H9 (cell line): ENCODE measurements around the gene TMEM131. TPM values are rescaled to one million over a fixed set of nuclear protein-coding genes. Genes with fewer than 3 reads are reported as not detected.

Experiments used
- DNase-seq: peaks from one replicate; pipeline ENCODE4 v3.0.0-alpha.2; 2017
- H2AFZ ChIP-seq: one replicate; pipeline ENCODE4 v1.6.1; 2013; ENCODE audit warnings: mild to moderate bottlenecking, low read length, control low read depth, moderate library complexity
- H2AK5ac ChIP-seq: 2 replicates; pipeline ENCODE4 v1.6.1; 2013; ENCODE audit warnings: low read length, control low read depth, mixed read lengths; ENCODE audit not compliant: insufficient read length
- H2BK120ac ChIP-seq: one replicate; pipeline ENCODE4 v1.6.1; 2013; ENCODE audit warnings: low read depth, mild to moderate bottlenecking, low read length, control low read depth, inconsistent platforms; ENCODE audit not compliant: poor library complexity, severe bottlenecking
- H2BK12ac ChIP-seq: 2 replicates; pipeline ENCODE4 v1.6.1; 2013; ENCODE audit warnings: low read length, control low read depth, mixed read lengths, low read depth; ENCODE audit not compliant: insufficient read length
- H2BK15ac ChIP-seq: 2 replicates; pipeline ENCODE4 v1.6.1; 2013; ENCODE audit warnings: low read depth, low read length, control low read depth
- H2BK20ac ChIP-seq: one replicate; pipeline ENCODE4 v1.6.1; 2013; ENCODE audit warnings: low read depth, mild to moderate bottlenecking, low read length, control low read depth, inconsistent platforms; ENCODE audit not compliant: poor library complexity, severe bottlenecking
- H2BK5ac ChIP-seq: 2 replicates; pipeline ENCODE4 v1.6.1; 2013; ENCODE audit warnings: low read length, control low read depth, mixed read lengths; ENCODE audit not compliant: insufficient read length
- H3K14ac ChIP-seq: 2 replicates; pipeline ENCODE4 v1.6.1; 2013; ENCODE audit warnings: low read length, control low read depth; ENCODE audit not compliant: insufficient read depth
- H3K18ac ChIP-seq: 2 replicates; pipeline ENCODE4 v1.6.1; 2013; ENCODE audit warnings: low read depth, mild to moderate bottlenecking, mixed read lengths, low read length, control low read depth; ENCODE audit not compliant: insufficient read length
- H3K23ac ChIP-seq: 2 replicates; pipeline ENCODE4 v1.6.1; 2013; ENCODE audit warnings: low read length, control low read depth, mixed read lengths, low read depth; ENCODE audit not compliant: insufficient read length
- H3K23me2 ChIP-seq: 2 replicates; pipeline ENCODE4 v1.6.1; 2013; ENCODE audit warnings: low read depth, mild to moderate bottlenecking, mixed read lengths, low read length, control low read depth; ENCODE audit not compliant: insufficient read length, poor library complexity, severe bottlenecking
- H3K27ac ChIP-seq: 2 replicates; pipeline ENCODE4 v1.5.1; 2013; ENCODE audit warnings: low read length, control low read depth, mixed read lengths, low read depth; ENCODE audit not compliant: insufficient read length
- H3K27me3 ChIP-seq: 2 replicates; pipeline ENCODE4 v1.6.1; 2013; ENCODE audit warnings: low read length, control low read depth, inconsistent platforms; ENCODE audit not compliant: insufficient read depth
- H3K4ac ChIP-seq: 2 replicates; pipeline ENCODE4 v1.6.1; 2013; ENCODE audit warnings: low read depth, mild to moderate bottlenecking, control low read depth, inconsistent platforms, low read length, moderate library complexity
- H3K4me1 ChIP-seq: 2 replicates; pipeline ENCODE4 v1.6.1; 2013; ENCODE audit warnings: low read length, control low read depth, inconsistent platforms; ENCODE audit not compliant: insufficient read depth
- H3K4me2 ChIP-seq: 2 replicates; pipeline ENCODE4 v1.6.1; 2013; ENCODE audit warnings: low read length, control low read depth, mixed read lengths; ENCODE audit not compliant: insufficient read length, insufficient read depth
- H3K56ac ChIP-seq: 2 replicates; pipeline ENCODE4 v1.6.1; 2013; ENCODE audit warnings: low read depth, mild to moderate bottlenecking, mixed read lengths, low read length, control low read depth; ENCODE audit not compliant: insufficient read length
- H3K79me1 ChIP-seq: 2 replicates; pipeline ENCODE4 v1.6.1; 2013; ENCODE audit warnings: low read depth, mild to moderate bottlenecking, moderate library complexity, low read length, control low read depth, inconsistent platforms; ENCODE audit not compliant: insufficient read depth, poor library complexity, severe bottlenecking
- H3K79me2 ChIP-seq: 2 replicates; pipeline ENCODE4 v1.6.1; 2013; ENCODE audit warnings: low read length, control low read depth, inconsistent platforms; ENCODE audit not compliant: insufficient read depth
- H3K9ac ChIP-seq: 2 replicates; pipeline ENCODE4 v1.6.1; 2013; ENCODE audit warnings: low read length, control low read depth, mixed read lengths; ENCODE audit not compliant: insufficient read length; ENCODE audit errors: extremely low read depth
- H3K9me3 ChIP-seq: one replicate; pipeline ENCODE4 v1.6.1; 2013; ENCODE audit warnings: low read depth, low read length, inconsistent platforms; ENCODE audit not compliant: control insufficient read depth
- H3T11ph ChIP-seq: one replicate; pipeline ENCODE4 v1.6.1; 2013; ENCODE audit warnings: mild to moderate bottlenecking, low read length, control low read depth, inconsistent platforms
- H4K20me1 ChIP-seq: one replicate; pipeline ENCODE4 v1.6.1; 2013; ENCODE audit not compliant: control insufficient read depth, insufficient read length, insufficient read depth
- H4K5ac ChIP-seq: 2 replicates; pipeline ENCODE4 v1.6.1; 2013; ENCODE audit warnings: low read depth, mild to moderate bottlenecking, mixed read lengths, low read length, control low read depth; ENCODE audit not compliant: insufficient read length
- H4K8ac ChIP-seq: replicated peaks from 2 replicates; pipeline ENCODE4 v1.6.1; 2013; ENCODE audit warnings: low read length, control low read depth, mixed read lengths, low read depth; ENCODE audit not compliant: insufficient read length
- H4K91ac ChIP-seq: 2 replicates; pipeline ENCODE4 v1.6.1; 2013; ENCODE audit warnings: low read depth, mild to moderate bottlenecking, moderate library complexity, mixed read lengths, low read length, control low read depth; ENCODE audit not compliant: insufficient read length
- H3K27ac Mint-ChIP-seq, 3 experiments: 2 replicates in 2 of 3; 3 replicates in 1 of 3; pipeline ENCODE4 v1.8.0; 2020 to 2021; ENCODE audit warnings: mixed read lengths in 3 of 3, mild to moderate bottlenecking in 1 of 3, moderate library complexity in 1 of 3
- H3K27me3 Mint-ChIP-seq: 2 replicates; pipeline ENCODE4 v1.8.0; 2021; ENCODE audit warnings: low read depth, mild to moderate bottlenecking, moderate library complexity, mixed read lengths
- H3K36me3 Mint-ChIP-seq, 3 experiments: 2 replicates in 2 of 3; 3 replicates in 1 of 3; pipeline ENCODE4 v1.8.0; 2020 to 2021; ENCODE audit warnings: low read depth in 3 of 3, mixed read lengths in 3 of 3; ENCODE audit not compliant: insufficient read depth in 1 of 3
- H3K4me1 Mint-ChIP-seq, 2 experiments: 2 replicates each; pipeline ENCODE4 v1.8.0; 2020; ENCODE audit warnings: mixed read lengths in 2 of 2
- H3K4me3 Mint-ChIP-seq, 2 experiments: 2 replicates in 1 of 2; 3 replicates in 1 of 2; pipeline ENCODE4 v1.8.0; 2020 to 2021; ENCODE audit warnings: mild to moderate bottlenecking in 2 of 2, mixed read lengths in 2 of 2, moderate library complexity in 1 of 2
- H3K9me3 Mint-ChIP-seq, 2 experiments: 2 replicates in 1 of 2; 3 replicates in 1 of 2; pipeline ENCODE4 v1.8.0; 2020; ENCODE audit warnings: mild to moderate bottlenecking in 2 of 2, mixed read lengths in 2 of 2, moderate library complexity in 1 of 2
- CTCF ChIP-seq: fragments of 200-600 bp; sonication (generic); conservative IDR thresholded peaks from 3 replicates; pipeline ENCODE4 v1.8.0; 2021; ENCODE audit warnings: antibody characterized with exemption, mild to moderate bottlenecking
- WGBS: extraction: QIAGEN DNeasy Blood & Tissue Kit; methylation state at CpG from one replicate; pipeline ENCODE4 v1.1.7; 2013; ENCODE audit warnings: missing lambda C conversion rate, low lambda C conversion rate, mixed read lengths; ENCODE audit not compliant: insufficient read length; ENCODE audit errors: extremely low coverage; 5-methylcytosine and 5-hydroxymethylcytosine counted together
- total RNA-seq: library from RNA; stranded (reverse); gene quantifications from 2 replicates; pipeline ENCODE4 v1.2.1, GENCODE V29; 2021

TMEM131 gene
- total RNA-seq, 1 experiment from 2014 or later, result 20.9 TPM

GRCh38 chr2:97919858-97920257, 75.9 kb downstream of the TMEM131 start:
- no peak; the same call in 2 of the 3 replicates for TF ChIP-seq CTCF
- Histone ChIP-seq H3K79me1 (no peaks in the 10 kb centered on the region), H3K9me3 (no peaks in the 10 kb centered on the region), H2BK5ac (no peak overlapping the region), H3T11ph (no peak overlapping the region), H2AFZ (no peak overlapping the region), H3K23me2 (no peaks in the 10 kb centered on the region), H4K91ac (no peak overlapping the region), H3K9ac (no peak overlapping the region), H3K56ac (no peak overlapping the region), H3K18ac (no peak overlapping the region), H2BK120ac (no peak overlapping the region), H2BK20ac (no peak overlapping the region), H3K4me2 (no peak overlapping the region), H3K4me1 (no peaks in the 10 kb centered on the region), H4K20me1 (no peaks in the 10 kb centered on the region), H2BK12ac (no peak overlapping the region), H3K27ac (no peak overlapping the region), H2AK5ac (no peak overlapping the region), H2BK15ac (no peak overlapping the region), H3K23ac (no peak overlapping the region), H4K8ac (no peak overlapping the region), H3K27me3 (no peaks in the 10 kb centered on the region), H4K5ac (no peak overlapping the region), H3K14ac (no peak overlapping the region), H3K4ac (no peak overlapping the region), H3K79me2 (no peaks in the 10 kb centered on the region)
- H3K36me3 Mint-ChIP-seq, result peaks cover 0 to 8% (median 0%) of the 10 kb centered on the region in 3 experiments; a peak in 1 of 7 replicates
- no peak overlapping the region; a peak in 1 of 7 replicates for H3K27ac Mint-ChIP-seq
- H3K4me3 Mint-ChIP-seq, result no peak overlapping the region
- no peak for DNase-seq
- peaks cover 22 to 25% of the 10 kb centered on the region in 2 experiments for H3K4me1 Mint-ChIP-seq
- no peaks in the 10 kb centered on the region for H3K27me3 Mint-ChIP-seq
- H3K9me3 Mint-ChIP-seq, result no peaks in the 10 kb centered on the region
- WGBS, result no CpG with 5 or more reads among the region's 3 CpGs
